Body of pancreas (tissue), 4 donors: Measurements from ENCODE around the gene ACOX1. TPM values are rescaled to one million over a fixed set of nuclear protein-coding genes. Genes with fewer than 3 reads are reported as not detected.

ENCODE experiments used
- ATAC-seq: fragments of 150-250 bp; one replicate; pipeline ENCODE4 v1.9.1; 2016
- DNase-seq, 4 donors: peaks; one replicate each; pipeline ENCODE4 v3.0.0-alpha.2; 2019
- H3K27ac ChIP-seq, 4 donors: fragments of 200-600 bp; sonication (generic); 1 replicate in 3 of 4; 2 replicates in 1 of 4; pipeline versions ENCODE4 v1.5.1 to v1.6.1; 2016 to 2019; ENCODE audit warnings: mild to moderate bottlenecking in 1 of 4, mixed read lengths in 1 of 4, moderate library complexity in 1 of 4
- H3K27me3 ChIP-seq, 2 donors: fragments of 200-600 bp; sonication (generic); one replicate each; pipeline ENCODE4 v1.6.0; 2016; ENCODE audit warnings: mild to moderate bottlenecking in 1 of 2
- H3K36me3 ChIP-seq, 2 donors: fragments of 200-600 bp; sonication (generic); replicated peaks in 1 of 2; 2 replicates each; pipeline ENCODE4 v1.5.1; 2016; ENCODE audit warnings: low read depth in 2 of 2; ENCODE audit not compliant: insufficient read depth in 1 of 2
- H3K4me1 ChIP-seq: fragments of 200-600 bp; sonication (generic); one replicate; pipeline ENCODE4 v1.6.0; 2016
- H3K4me3 ChIP-seq, 2 donors: fragments of 200-600 bp; sonication (generic); 1 replicate in 1 of 2; 2 replicates in 1 of 2; pipeline ENCODE4 v1.5.1; 2016 to 2019
- H3K9me3 ChIP-seq, 3 donors: fragments of 200-600 bp; sonication (generic); 1 replicate in 2 of 3; 2 replicates in 1 of 3; pipeline ENCODE4 v1.5.1; 2016
- POLR2A ChIP-seq, 3 donors: fragments of 450-650 bp; IDR thresholded peaks; one replicate each; pipeline ENCODE4 v1.6.1; 2016; ENCODE audit warnings: antibody characterized with exemption in 3 of 3, mild to moderate bottlenecking in 2 of 3
- whole genome bisulfite sequencing, 2 donors: methylation state at CpG; one replicate each; pipeline ENCODE4 v1.1.5; 2017; 5-methylcytosine and 5-hydroxymethylcytosine counted together
- intact Hi-C: fragments of 100-400 bp; cut with DNase I; formaldehyde crosslinking; loops from one replicate; pipeline ENCODE4 v1.15.1; 2023
- total RNA-seq, 2 donors: library from RNA; depleted of rRNA; stranded (reverse); fragments of >200 nt; gene quantifications; one replicate each; pipeline ENCODE4 v1.1.0, GENCODE V29; 2016
- TF ChIP-seq, protein P1 (sequence below), 7 experiments: fragments of 450-650 bp in 4 of 7; fragments of 200-600 bp in 3 of 7; sonication (generic) in 3 of 7; IDR thresholded peaks; one replicate each; pipeline ENCODE4 v1.5.1; 2016 to 2019; ENCODE audit warnings: antibody characterized with exemption in 7 of 7

Gene ACOX1
- total RNA-seq, 2 donors from 2014 or later = 69.0 to 77.1 TPM

DNA sequence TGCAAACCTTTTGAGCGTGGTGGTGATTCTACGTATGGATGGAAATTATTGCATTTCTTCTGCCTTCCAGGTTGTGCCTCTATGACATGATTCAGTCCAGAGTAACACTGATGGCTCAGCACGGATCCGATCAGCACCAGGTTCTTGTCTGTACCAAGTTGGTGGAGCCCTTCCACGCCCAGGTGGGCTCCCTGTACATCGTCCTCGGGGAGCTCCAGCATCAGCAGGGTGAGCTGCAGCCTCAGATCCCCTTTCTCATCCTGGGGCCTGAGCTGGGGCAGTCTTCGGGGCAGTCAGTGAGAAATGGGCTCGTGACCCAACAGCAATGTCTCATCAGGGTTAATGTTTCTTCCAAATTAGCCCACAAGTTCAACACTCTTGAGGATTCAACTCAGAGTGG, 12.4 kb upstream of the ACOX1 start:
- TF ChIP-seq, protein P1, sequence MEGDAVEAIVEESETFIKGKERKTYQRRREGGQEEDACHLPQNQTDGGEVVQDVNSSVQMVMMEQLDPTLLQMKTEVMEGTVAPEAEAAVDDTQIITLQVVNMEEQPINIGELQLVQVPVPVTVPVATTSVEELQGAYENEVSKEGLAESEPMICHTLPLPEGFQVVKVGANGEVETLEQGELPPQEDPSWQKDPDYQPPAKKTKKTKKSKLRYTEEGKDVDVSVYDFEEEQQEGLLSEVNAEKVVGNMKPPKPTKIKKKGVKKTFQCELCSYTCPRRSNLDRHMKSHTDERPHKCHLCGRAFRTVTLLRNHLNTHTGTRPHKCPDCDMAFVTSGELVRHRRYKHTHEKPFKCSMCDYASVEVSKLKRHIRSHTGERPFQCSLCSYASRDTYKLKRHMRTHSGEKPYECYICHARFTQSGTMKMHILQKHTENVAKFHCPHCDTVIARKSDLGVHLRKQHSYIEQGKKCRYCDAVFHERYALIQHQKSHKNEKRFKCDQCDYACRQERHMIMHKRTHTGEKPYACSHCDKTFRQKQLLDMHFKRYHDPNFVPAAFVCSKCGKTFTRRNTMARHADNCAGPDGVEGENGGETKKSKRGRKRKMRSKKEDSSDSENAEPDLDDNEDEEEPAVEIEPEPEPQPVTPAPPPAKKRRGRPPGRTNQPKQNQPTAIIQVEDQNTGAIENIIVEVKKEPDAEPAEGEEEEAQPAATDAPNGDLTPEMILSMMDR (IDR thresholded peaks at IDR 0.05) = no peak
- no peak for TF ChIP-seq POLR2A (IDR thresholded peaks at IDR 0.05)
- H3K9me3 ChIP-seq = no peaks in the 10 kb centered on the region
- peaks cover 5 to 7% of the 10 kb centered on the region in 2 donors for H3K36me3 ChIP-seq
- no peak overlapping the region for H3K27ac ChIP-seq
- H3K4me1 ChIP-seq = no peaks in the 10 kb centered on the region
- ATAC-seq (no peak), DNase-seq (no peak)
- no peak overlapping the region for H3K4me3 ChIP-seq
- no peaks in the 10 kb centered on the region for H3K27me3 ChIP-seq
- intact Hi-C loops = no loop called here
- 95% methylated on average over 9 of the region's 9 CpGs for WGBS, 2 donors

DNA sequence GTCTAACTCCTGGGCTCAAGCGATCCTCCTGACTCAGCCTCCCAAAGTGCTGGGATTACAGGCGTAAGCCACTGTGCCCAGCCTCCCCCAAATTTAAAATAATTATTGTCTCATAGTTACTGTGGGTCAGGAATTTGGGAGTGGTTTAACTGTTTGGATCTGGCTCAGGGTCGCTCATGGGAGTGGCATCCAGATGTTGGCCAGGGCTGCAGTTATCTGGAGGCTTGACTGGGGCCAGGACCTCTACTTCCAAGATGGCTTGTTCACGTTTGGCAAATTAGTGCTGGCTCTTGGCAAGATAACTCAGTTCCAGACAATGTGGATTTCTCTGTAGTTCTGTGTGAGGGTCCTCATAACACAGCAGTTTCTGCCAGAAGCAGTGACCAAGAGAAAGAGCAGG, 8.1 kb upstream of the ACOX1 start:
- 75 to 100% methylated on average over 2 to 4 of the region's 4 CpGs for WGBS, 2 donors
- Histone ChIP-seq H3K36me3 (peaks cover 5 to 7% of the 10 kb centered on the region in 2 donors), H3K9me3 (no peaks in the 10 kb centered on the region), H3K27ac (no peak overlapping the region), H3K4me1 (peaks cover 31% of the 10 kb centered on the region), H3K4me3 (no peak overlapping the region), H3K27me3 (no peaks in the 10 kb centered on the region)
- ATAC-seq = no peak
- TF ChIP-seq POLR2A (IDR thresholded peaks at IDR 0.05) = no peak
- TF ChIP-seq, protein P1 (IDR thresholded peaks at IDR 0.05) = no peak
- DNase-seq = no peak
- intact Hi-C loops = no loop called here

DNA sequence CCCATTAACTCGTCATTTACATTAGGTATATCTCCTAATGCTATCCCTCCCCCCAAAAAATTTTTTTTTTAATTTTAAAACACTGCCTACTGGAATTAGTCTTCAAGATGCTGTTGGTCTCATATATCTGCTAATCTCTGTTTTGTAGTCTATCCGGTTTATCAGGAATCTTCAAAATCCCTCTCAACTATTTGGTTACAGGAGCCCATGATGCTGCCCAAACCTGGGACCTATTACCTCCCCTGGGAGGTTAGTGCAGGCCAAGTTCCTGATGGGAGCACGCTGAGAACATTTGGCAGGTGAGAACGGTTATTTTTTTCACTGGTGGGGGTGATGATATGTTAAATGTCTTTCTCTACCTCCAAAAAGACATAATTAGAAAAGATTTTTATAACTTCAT, 7.0 kb upstream of the ACOX1 start:
- peaks cover 42% of the 10 kb centered on the region for H3K4me1 ChIP-seq
- intact Hi-C loops = no loop called here
- no peaks in the 10 kb centered on the region for H3K27me3 ChIP-seq
- ATAC-seq (no peak), DNase-seq (no peak)
- H3K9me3 ChIP-seq = no peaks in the 10 kb centered on the region
- TF ChIP-seq, protein P1 (IDR thresholded peaks at IDR 0.05) = no peak
- no peak for TF ChIP-seq POLR2A (IDR thresholded peaks at IDR 0.05)
- H3K27ac ChIP-seq = no peak overlapping the region
- no peak overlapping the region for H3K4me3 ChIP-seq
- H3K36me3 ChIP-seq = peaks cover 0 to 5% of the 10 kb centered on the region in 2 donors
- WGBS, 2 donors = 83 to 84% methylated on average over 4 of the region's 4 CpGs

DNA sequence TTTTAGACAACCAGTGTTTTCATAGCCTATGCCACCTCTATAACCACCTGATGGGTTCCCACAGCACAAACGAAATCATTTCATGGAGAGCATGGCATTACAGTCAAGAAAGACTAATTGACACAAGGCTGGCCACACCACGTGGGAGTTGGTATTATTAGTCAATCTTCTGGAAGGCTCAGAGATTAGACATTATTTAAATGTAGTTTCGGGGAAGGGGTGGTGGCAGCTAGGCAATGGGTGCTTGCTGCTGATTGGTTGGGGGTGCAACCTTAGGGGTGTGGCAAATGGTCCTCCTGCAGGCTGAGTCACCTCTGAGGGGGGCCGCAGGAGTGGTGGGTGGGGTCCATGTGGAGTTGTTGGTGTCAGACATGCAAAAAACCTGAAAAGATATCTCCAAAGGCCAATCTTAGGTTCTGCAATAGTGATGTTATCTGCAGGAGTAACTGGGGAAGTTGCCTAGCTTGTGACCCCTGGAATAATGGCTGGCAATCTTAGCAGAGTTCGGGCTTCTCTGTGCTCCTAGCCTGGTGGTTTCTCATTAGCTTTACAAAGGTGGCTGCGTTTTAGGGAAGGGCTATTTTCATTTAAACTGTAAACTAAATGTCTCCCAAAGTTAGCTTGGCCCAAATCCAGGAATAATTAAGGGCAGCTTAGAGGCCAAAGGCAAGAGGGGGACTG, 4.7 kb upstream of the ACOX1 start:
- peak in 2 of 3 donors; percentile 46 to 55 for TF ChIP-seq POLR2A (IDR thresholded peaks at IDR 0.05)
- TF ChIP-seq, protein P1 (IDR thresholded peaks at IDR 0.05) = no peak
- WGBS, 2 donors = 18 to 28% methylated on average over 6 of the region's 6 CpGs
- ATAC-seq = peak; percentile 59
- peak; percentile 79 to 93 (median 90) for DNase-seq
- Histone ChIP-seq H3K4me1 (peaks cover 54% of the 10 kb centered on the region), H3K4me3 (no peak overlapping the region), H3K27ac (peak overlapping the region; percentile 89 to 99 (median 97)), H3K36me3 (peaks cover 0 to 5% of the 10 kb centered on the region in 2 donors), H3K9me3 (no peaks in the 10 kb centered on the region), H3K27me3 (no peaks in the 10 kb centered on the region)
- intact Hi-C loops = no loop called here
